Coronary artery (tissue), 2 donors: ENCODE results near the gene ST6GALNAC6.
A peak's percentile ranks its signal among the peaks of the same experiment; 100 is the strongest.
"Not testable (repeated sequence)": the region's sequence is repeated elsewhere in the genome, so short reads cannot be mapped to it uniquely, and the experiment has no call there.

Experiments used
- DNase-seq: peaks from one replicate; pipeline ENCODE4 v3.0.0-alpha.2; 2017; ENCODE audit warnings: low spot score
- H3K27ac ChIP-seq, 2 donors: fragments of 200-600 bp; sonication (generic); one replicate each; pipeline ENCODE4 v1.5.1; 2016 to 2019
- H3K4me3 ChIP-seq: fragments of 200-600 bp; sonication (generic); 2 replicates; pipeline ENCODE4 v1.5.1; 2016; ENCODE audit warnings: mild to moderate bottlenecking, moderate library complexity
- CTCF ChIP-seq: fragments of 200-600 bp; sonication (generic); IDR thresholded peaks from one replicate; pipeline ENCODE4 v1.5.1; 2019; ENCODE audit warnings: antibody characterized with exemption

The ST6GALNAC6 gene

GRCh38 chr9:127884427-127884911 is 14.9 kb downstream of the ST6GALNAC6 start:
- no peak for TF ChIP-seq CTCF
- H3K4me3 ChIP-seq, result no peak overlapping the region
- H3K27ac ChIP-seq, result peak overlapping the region; percentile 32 to 60
- DNase-seq, result no peak

DNA sequence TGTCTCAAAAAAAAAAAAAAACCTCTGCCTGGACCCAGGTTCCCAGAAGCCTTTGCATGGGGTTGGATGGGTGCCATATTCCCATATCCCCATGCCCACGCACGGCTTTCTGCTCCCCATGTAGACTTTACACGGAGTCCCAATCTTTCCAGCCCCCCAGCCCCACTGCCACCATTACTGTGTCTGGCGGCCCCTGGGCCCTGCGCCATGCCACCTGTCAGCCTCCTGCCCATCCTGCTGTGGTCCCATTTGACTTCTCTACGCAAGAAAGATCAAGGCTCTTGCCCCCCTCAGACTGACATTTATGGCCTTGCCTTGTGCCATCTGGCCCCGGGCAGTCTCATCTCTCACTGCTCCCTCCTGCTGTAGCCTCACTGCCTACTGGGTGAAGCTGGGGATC is 15.4 kb downstream of the ST6GALNAC6 start:
- TF ChIP-seq CTCF, result no peak
- Histone ChIP-seq H3K27ac (peak overlapping the region in 1 of 2 donors; percentile 60), H3K4me3 (no peak overlapping the region)
- DNase-seq, result no peak

- H3K4me3 ChIP-seq, DNase-seq, H3K27ac ChIP-seq: not testable (repeated sequence)
These were observed 17.7 kb downstream of the ST6GALNAC6 start for GRCh38 chr9:127881715-127882114.

GRCh38 chr9:127880143-127880542 is 19.3 kb downstream of the ST6GALNAC6 start:
- H3K27ac ChIP-seq, result no peak overlapping the region
- TF ChIP-seq CTCF, result no peak

GRCh38 chr9:127878652-127879390 is 20.6 kb downstream of the ST6GALNAC6 start:
- DNase-seq, result peak; percentile 47
- peak overlapping the region in 1 of 2 donors; percentile 0 for H3K27ac ChIP-seq
- TF ChIP-seq CTCF, result no peak
- H3K4me3 ChIP-seq, result no peak overlapping the region

More at GRCh38 chr9:127880143-127880542, 19.3 kb downstream of the ST6GALNAC6 start:
- no peak for DNase-seq
- no peak overlapping the region for H3K4me3 ChIP-seq

DNA sequence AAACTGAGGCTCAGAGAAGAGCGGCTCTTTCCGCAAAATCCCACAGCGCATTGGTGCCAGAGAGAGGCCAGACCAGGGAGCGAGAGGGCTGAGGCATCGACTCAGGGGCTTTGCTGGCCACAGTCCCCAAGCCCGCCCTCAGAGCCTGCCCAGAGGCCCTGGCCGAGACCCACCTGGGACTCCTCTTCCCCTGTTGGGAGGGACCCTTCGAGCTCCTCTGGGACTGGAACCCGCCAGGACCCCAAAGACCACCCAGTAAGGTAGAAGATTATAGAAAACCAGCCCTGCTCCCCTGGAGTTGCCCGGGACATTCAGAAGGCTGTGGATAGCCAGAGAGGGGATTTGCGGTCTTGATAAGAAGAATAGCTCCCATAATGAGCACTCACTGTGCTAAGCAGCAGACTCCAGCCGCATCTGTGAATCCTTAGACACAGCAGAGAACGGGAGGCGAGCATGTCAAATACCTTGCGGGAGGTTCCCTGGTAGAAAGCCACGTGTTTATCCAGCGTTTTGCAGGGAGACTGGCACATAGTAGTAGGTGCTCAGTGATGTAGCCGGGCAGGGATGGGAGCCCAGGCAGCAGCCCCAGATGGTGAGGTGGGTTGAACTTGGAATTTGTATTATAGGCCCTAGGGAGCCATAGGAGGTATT is 21.3 kb downstream of the ST6GALNAC6 start:
- Histone ChIP-seq H3K27ac (peak overlapping the region; percentile 73 to 93), H3K4me3 (peak overlapping the region; percentile 79)
- no peak for DNase-seq
- TF ChIP-seq CTCF, result no peak

- no peak for TF ChIP-seq CTCF
- peak; percentile 90 for DNase-seq
- Histone ChIP-seq H3K27ac (peak within 1 kb of the TSS; percentile 73 to 93), H3K4me3 (peak within 1 kb of the TSS; percentile 79)
These were observed 21.8 kb downstream of the ST6GALNAC6 start, which contains the start of gene AK1 for GRCh38 chr9:127877566-127877998. Gene AK1 (minus strand): TSS chr9:127877675. CDS start chr9:127874617, 3,058 bp downstream.
